Tibial nerve (tissue), 3 donors: ENCODE data around the gene SPEF2.

Experiments used
- POLR2A ChIP-seq, 2 donors: fragments of 450-650 bp; IDR thresholded peaks; one replicate each; pipeline ENCODE4 v1.6.1; 2017; ENCODE audit warnings: antibody characterized with exemption in 2 of 2, mild to moderate bottlenecking in 2 of 2, moderate library complexity in 2 of 2
- TF ChIP-seq, protein P1 (sequence below), 5 experiments: fragments of 200-600 bp in 3 of 5; fragments of 450-650 bp in 2 of 5; sonication (generic) in 3 of 5; IDR thresholded peaks; one replicate each; pipeline ENCODE4 v1.5.1; 2016 to 2019; ENCODE audit warnings: antibody characterized with exemption in 5 of 5, mild to moderate bottlenecking in 3 of 5, moderate library complexity in 2 of 5

DNA sequence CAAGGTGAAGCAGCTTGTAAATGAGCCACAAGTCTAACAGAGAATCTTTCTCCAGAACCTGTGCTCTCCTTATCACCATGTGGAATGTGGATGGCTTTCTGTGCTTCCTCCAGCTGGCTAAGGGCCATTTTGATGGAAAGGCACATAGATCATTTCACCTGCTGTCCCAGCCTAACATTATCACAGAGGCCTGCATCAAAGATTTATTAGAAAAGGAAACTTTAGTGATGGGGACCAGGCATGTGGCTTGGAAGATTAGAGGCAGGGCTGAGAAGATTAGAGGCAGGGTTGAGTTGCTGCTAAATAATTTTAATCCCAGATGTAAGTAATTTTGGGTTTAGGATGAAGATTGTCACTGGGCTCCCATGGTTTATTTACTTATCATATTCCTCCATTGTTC lies 6.3 kb downstream of the SPEF2 start:
- TF ChIP-seq, protein P1, sequence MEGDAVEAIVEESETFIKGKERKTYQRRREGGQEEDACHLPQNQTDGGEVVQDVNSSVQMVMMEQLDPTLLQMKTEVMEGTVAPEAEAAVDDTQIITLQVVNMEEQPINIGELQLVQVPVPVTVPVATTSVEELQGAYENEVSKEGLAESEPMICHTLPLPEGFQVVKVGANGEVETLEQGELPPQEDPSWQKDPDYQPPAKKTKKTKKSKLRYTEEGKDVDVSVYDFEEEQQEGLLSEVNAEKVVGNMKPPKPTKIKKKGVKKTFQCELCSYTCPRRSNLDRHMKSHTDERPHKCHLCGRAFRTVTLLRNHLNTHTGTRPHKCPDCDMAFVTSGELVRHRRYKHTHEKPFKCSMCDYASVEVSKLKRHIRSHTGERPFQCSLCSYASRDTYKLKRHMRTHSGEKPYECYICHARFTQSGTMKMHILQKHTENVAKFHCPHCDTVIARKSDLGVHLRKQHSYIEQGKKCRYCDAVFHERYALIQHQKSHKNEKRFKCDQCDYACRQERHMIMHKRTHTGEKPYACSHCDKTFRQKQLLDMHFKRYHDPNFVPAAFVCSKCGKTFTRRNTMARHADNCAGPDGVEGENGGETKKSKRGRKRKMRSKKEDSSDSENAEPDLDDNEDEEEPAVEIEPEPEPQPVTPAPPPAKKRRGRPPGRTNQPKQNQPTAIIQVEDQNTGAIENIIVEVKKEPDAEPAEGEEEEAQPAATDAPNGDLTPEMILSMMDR (IDR thresholded peaks at IDR 0.05) = no peak
- no peak for TF ChIP-seq POLR2A (IDR thresholded peaks at IDR 0.05)
